RWPE2 (cell line): Measurements from ENCODE around the gene ANGPTL7.
"Not testable (repeated sequence)": the region's sequence is repeated elsewhere in the genome, so short reads cannot be mapped to it uniquely, and the experiment has no call there.

Experiments used
- ATAC-seq: fragments of 200-7000 bp; cut with Tn5 transposase; 3 replicates; pipeline ENCODE4 v1.9.1; 2021; ENCODE audit warnings: low read depth
- DNase-seq: peaks from one replicate; pipeline ENCODE4 v3.0.0-alpha.2; 2020; ENCODE audit warnings: low spot score
- H3K27ac ChIP-seq: fragments of 450-650 bp; 2 replicates; pipeline ENCODE4 v1.5.1; 2017; ENCODE audit warnings: mild to moderate bottlenecking; ENCODE audit not compliant: poor library complexity, severe bottlenecking
- H3K27me3 ChIP-seq: fragments of 250-450 bp; sonication (Bioruptor Pico); 2 replicates; pipeline ENCODE4 v1.5.1; 2021; ENCODE audit warnings: mild to moderate bottlenecking, moderate library complexity; ENCODE audit not compliant: insufficient read depth, poor library complexity, severe bottlenecking
- H3K36me3 ChIP-seq: fragments of 250-450 bp; sonication (Bioruptor Pico); 2 replicates; pipeline ENCODE4 v1.5.1; 2020; ENCODE audit warnings: low read depth, mild to moderate bottlenecking, moderate library complexity
- H3K4me1 ChIP-seq: fragments of 250-450 bp; sonication (Bioruptor Pico); 2 replicates; pipeline ENCODE4 v1.5.1; 2021; ENCODE audit warnings: mild to moderate bottlenecking, moderate library complexity; ENCODE audit not compliant: insufficient read depth, poor library complexity, severe bottlenecking
- H3K4me3 ChIP-seq: fragments of 250-450 bp; sonication (Bioruptor Pico); 2 replicates; pipeline ENCODE4 v1.5.1; 2021; ENCODE audit warnings: mild to moderate bottlenecking, moderate library complexity; ENCODE audit not compliant: severe bottlenecking
- H3K9me3 ChIP-seq: fragments of 250-450 bp; sonication (Bioruptor Pico); 2 replicates; pipeline ENCODE4 v1.5.1; 2021; ENCODE audit warnings: mild to moderate bottlenecking, moderate library complexity; ENCODE audit not compliant: severe bottlenecking
- CTCF ChIP-seq: fragments of 450-650 bp; IDR thresholded peaks from one replicate; pipeline ENCODE4 v1.5.1; 2017; ENCODE audit warnings: mild to moderate bottlenecking, moderate library complexity; ENCODE audit not compliant: poor library complexity, severe bottlenecking

ANGPTL7 gene

GRCh38 chr1:11176081-11176706 is 13.0 kb upstream of the ANGPTL7 start:
- no peak for DNase-seq
- Histone ChIP-seq H3K4me1 (no peaks in the 10 kb centered on the region), H3K27ac (no peak overlapping the region), H3K4me3 (no peak overlapping the region), H3K9me3 (no peaks in the 10 kb centered on the region), H3K27me3 (no peaks in the 10 kb centered on the region), H3K36me3 (peaks cover 3% of the 10 kb centered on the region)
- TF ChIP-seq CTCF = no peak
- no peak for ATAC-seq

GRCh38 chr1:11178021-11179015 is 10.8 kb upstream of the ANGPTL7 start:
- DNase-seq (no peak), ATAC-seq (no peak)
- Histone ChIP-seq H3K27ac (no peak overlapping the region), H3K4me1 (no peaks in the 10 kb centered on the region), H3K9me3 (no peaks in the 10 kb centered on the region), H3K36me3 (peaks cover 18% of the 10 kb centered on the region), H3K4me3 (no peak overlapping the region), H3K27me3 (no peaks in the 10 kb centered on the region)
- no peak for TF ChIP-seq CTCF

GRCh38 chr1:11179125-11179524 is 10.0 kb upstream of the ANGPTL7 start:
- Histone ChIP-seq H3K27me3 (no peaks in the 10 kb centered on the region), H3K4me1 (no peaks in the 10 kb centered on the region), H3K4me3 (no peak overlapping the region), H3K36me3 (peaks cover 26% of the 10 kb centered on the region), H3K27ac (no peak overlapping the region), H3K9me3 (no peaks in the 10 kb centered on the region)
- DNase-seq (no peak), ATAC-seq (no peak)
- TF ChIP-seq CTCF = no peak

GRCh38 chr1:11179749-11180148 is 9.4 kb upstream of the ANGPTL7 start:
- not testable (repeated sequence) for DNase-seq, H3K4me3 ChIP-seq, H3K9me3 ChIP-seq, H3K27ac ChIP-seq, H3K27me3 ChIP-seq, H3K4me1 ChIP-seq, ATAC-seq
- H3K36me3 ChIP-seq = peaks cover 33% of the 10 kb centered on the region

- DNase-seq (no peak), ATAC-seq (no peak)
- Histone ChIP-seq H3K4me1 (no peaks in the 10 kb centered on the region), H3K27me3 (no peaks in the 10 kb centered on the region), H3K9me3 (no peaks in the 10 kb centered on the region), H3K27ac (no peak overlapping the region), H3K36me3 (peaks cover 36% of the 10 kb centered on the region), H3K4me3 (no peak overlapping the region)
- no peak for TF ChIP-seq CTCF
These were observed 8.8 kb upstream of the ANGPTL7 start for GRCh38 chr1:11180342-11180744.
